ENCODE results near the gene RAB3IL1.

RAB3IL1 gene

GRCh38 chr11:61919705-61920631 lies 2.6 kb upstream of the RAB3IL1 start:
- H3K36me3 ChIP-seq (ENCODE audit: control insufficient read depth, insufficient read depth, low read length) = no peaks in the 10 kb centered on the region
- H3K4me1 ChIP-seq (ENCODE audit: control insufficient read depth, insufficient read depth, low read length) = peaks cover 24% of the 10 kb centered on the region
- H3K4me3 ChIP-seq (ENCODE audit: insufficient read depth, low read depth, low read length) = no peak overlapping the region
- peaks cover 31% of the 10 kb centered on the region for H3K27me3 ChIP-seq (ENCODE audit: control insufficient read depth, insufficient read depth, low read length, poor library complexity, severe bottlenecking)
- H3K27ac ChIP-seq (ENCODE audit: insufficient read depth, low read depth, low read length, poor library complexity, severe bottlenecking) = no peak overlapping the region
- 90 to 93% methylated on average over 13 of the region's 13 CpGs for WGBS, 2 experiments
- no peaks in the 10 kb centered on the region for H3K9me3 ChIP-seq (ENCODE audit: control insufficient read depth, low read length)

GRCh38 chr11:61918938-61919704 lies 1.8 kb upstream of the RAB3IL1 start:
- Histone ChIP-seq H3K4me3 (ENCODE audit: insufficient read depth, low read depth, low read length) (no peak overlapping the region), H3K36me3 (ENCODE audit: control insufficient read depth, insufficient read depth, low read length) (no peaks in the 10 kb centered on the region), H3K27me3 (ENCODE audit: control insufficient read depth, insufficient read depth, low read length, poor library complexity, severe bottlenecking) (peaks cover 31% of the 10 kb centered on the region), H3K27ac (ENCODE audit: insufficient read depth, low read depth, low read length, poor library complexity, severe bottlenecking) (no peak overlapping the region), H3K4me1 (ENCODE audit: control insufficient read depth, insufficient read depth, low read length) (peaks cover 24% of the 10 kb centered on the region), H3K9me3 (ENCODE audit: control insufficient read depth, low read length) (no peaks in the 10 kb centered on the region)
- 89 to 92% methylated on average over 6 of the region's 6 CpGs for WGBS, 2 experiments

GRCh38 chr11:61918251-61918937 lies 1.0 kb upstream of the RAB3IL1 start:
- Histone ChIP-seq H3K36me3 (ENCODE audit: control insufficient read depth, insufficient read depth, low read length) (no peaks in the 10 kb centered on the region), H3K27me3 (ENCODE audit: control insufficient read depth, insufficient read depth, low read length, poor library complexity, severe bottlenecking) (peaks cover 31% of the 10 kb centered on the region), H3K27ac (ENCODE audit: insufficient read depth, low read depth, low read length, poor library complexity, severe bottlenecking) (no peak overlapping the region), H3K9me3 (ENCODE audit: control insufficient read depth, low read length) (no peaks in the 10 kb centered on the region), H3K4me3 (ENCODE audit: insufficient read depth, low read depth, low read length) (no peak overlapping the region), H3K4me1 (ENCODE audit: control insufficient read depth, insufficient read depth, low read length) (peaks cover 17% of the 10 kb centered on the region)
- 87 to 90% methylated on average over 14 of the region's 14 CpGs for WGBS, 2 experiments

GRCh38 chr11:61916737-61917333 lies 531 bp downstream of the RAB3IL1 start:
- 17 to 18% methylated on average over 32 of the region's 32 CpGs for WGBS, 2 experiments
- Histone ChIP-seq H3K27ac (ENCODE audit: insufficient read depth, low read depth, low read length, poor library complexity, severe bottlenecking) (no peak overlapping the region), H3K9me3 (ENCODE audit: control insufficient read depth, low read length) (no peaks in the 10 kb centered on the region), H3K27me3 (ENCODE audit: control insufficient read depth, insufficient read depth, low read length, poor library complexity, severe bottlenecking) (peaks cover 31% of the 10 kb centered on the region), H3K4me1 (ENCODE audit: control insufficient read depth, insufficient read depth, low read length) (peaks cover 6% of the 10 kb centered on the region), H3K36me3 (ENCODE audit: control insufficient read depth, insufficient read depth, low read length) (no peaks in the 10 kb centered on the region), H3K4me3 (ENCODE audit: insufficient read depth, low read depth, low read length) (peak overlapping the region; percentile 38)

GRCh38 chr11:61914471-61915171 lies 2.7 kb downstream of the RAB3IL1 start:
- 92 to 96% methylated on average over 7 of the region's 7 CpGs for WGBS, 2 experiments

GRCh38 chr11:61913699-61914395 lies 3.5 kb downstream of the RAB3IL1 start:
- Histone ChIP-seq H3K4me3 (ENCODE audit: insufficient read depth, low read depth, low read length) (no peak overlapping the region), H3K4me1 (ENCODE audit: control insufficient read depth, insufficient read depth, low read length) (peaks cover 4% of the 10 kb centered on the region)

More at GRCh38 chr11:61914471-61915171, 2.7 kb downstream of the RAB3IL1 start:
- Histone ChIP-seq H3K27ac (ENCODE audit: insufficient read depth, low read depth, low read length, poor library complexity, severe bottlenecking) (no peak overlapping the region), H3K9me3 (ENCODE audit: control insufficient read depth, low read length) (no peaks in the 10 kb centered on the region), H3K27me3 (ENCODE audit: control insufficient read depth, insufficient read depth, low read length, poor library complexity, severe bottlenecking) (peaks cover 31% of the 10 kb centered on the region), H3K4me1 (ENCODE audit: control insufficient read depth, insufficient read depth, low read length) (peaks cover 6% of the 10 kb centered on the region), H3K4me3 (ENCODE audit: insufficient read depth, low read depth, low read length) (no peak overlapping the region), H3K36me3 (ENCODE audit: control insufficient read depth, insufficient read depth, low read length) (no peaks in the 10 kb centered on the region)

GRCh38 chr11:61912991-61913698 lies 4.2 kb downstream of the RAB3IL1 start:
- H3K4me3 ChIP-seq (ENCODE audit: insufficient read depth, low read depth, low read length) = no peak overlapping the region
- H3K27ac ChIP-seq (ENCODE audit: insufficient read depth, low read depth, low read length, poor library complexity, severe bottlenecking) = no peak overlapping the region
- WGBS, 2 experiments = 90 to 93% methylated on average over 18 of the region's 18 CpGs
- peaks cover 7% of the 10 kb centered on the region for H3K4me1 ChIP-seq (ENCODE audit: control insufficient read depth, insufficient read depth, low read length)
- H3K9me3 ChIP-seq (ENCODE audit: control insufficient read depth, low read length) = no peaks in the 10 kb centered on the region
- H3K27me3 ChIP-seq (ENCODE audit: control insufficient read depth, insufficient read depth, low read length, poor library complexity, severe bottlenecking) = peaks cover 25% of the 10 kb centered on the region
- no peaks in the 10 kb centered on the region for H3K36me3 ChIP-seq (ENCODE audit: control insufficient read depth, insufficient read depth, low read length)

More at GRCh38 chr11:61913699-61914395, 3.5 kb downstream of the RAB3IL1 start:
- H3K36me3 ChIP-seq (ENCODE audit: control insufficient read depth, insufficient read depth, low read length) = no peaks in the 10 kb centered on the region
- H3K27ac ChIP-seq (ENCODE audit: insufficient read depth, low read depth, low read length, poor library complexity, severe bottlenecking) = no peak overlapping the region
- peaks cover 31% of the 10 kb centered on the region for H3K27me3 ChIP-seq (ENCODE audit: control insufficient read depth, insufficient read depth, low read length, poor library complexity, severe bottlenecking)
- no peaks in the 10 kb centered on the region for H3K9me3 ChIP-seq (ENCODE audit: control insufficient read depth, low read length)
- WGBS, 2 experiments = 87 to 88% methylated on average over 8 of the region's 8 CpGs

- 90 to 92% methylated on average over 6 of the region's 6 CpGs for WGBS, 2 experiments
- Histone ChIP-seq H3K9me3 (ENCODE audit: control insufficient read depth, low read length) (no peaks in the 10 kb centered on the region), H3K36me3 (ENCODE audit: control insufficient read depth, insufficient read depth, low read length) (no peaks in the 10 kb centered on the region), H3K27me3 (ENCODE audit: control insufficient read depth, insufficient read depth, low read length, poor library complexity, severe bottlenecking) (peaks cover 19% of the 10 kb centered on the region), H3K27ac (ENCODE audit: insufficient read depth, low read depth, low read length, poor library complexity, severe bottlenecking) (no peak overlapping the region), H3K4me3 (ENCODE audit: insufficient read depth, low read depth, low read length) (no peak overlapping the region), H3K4me1 (ENCODE audit: control insufficient read depth, insufficient read depth, low read length) (peaks cover 7% of the 10 kb centered on the region)
These were observed 4.9 kb downstream of the RAB3IL1 start for GRCh38 chr11:61912530-61912898.
